ENCODE measurements around the gene GABARAP. TPM values are rescaled to one million over a fixed set of nuclear protein-coding genes. Genes with fewer than 3 reads are reported as not detected.

Gene GABARAP
- total and polyA plus RNA-seq, 2 of the 13 experiments (the other 11 are each of a cell fraction or from before 2014, with no cell fraction given), result 161 to 310 TPM

DNA sequence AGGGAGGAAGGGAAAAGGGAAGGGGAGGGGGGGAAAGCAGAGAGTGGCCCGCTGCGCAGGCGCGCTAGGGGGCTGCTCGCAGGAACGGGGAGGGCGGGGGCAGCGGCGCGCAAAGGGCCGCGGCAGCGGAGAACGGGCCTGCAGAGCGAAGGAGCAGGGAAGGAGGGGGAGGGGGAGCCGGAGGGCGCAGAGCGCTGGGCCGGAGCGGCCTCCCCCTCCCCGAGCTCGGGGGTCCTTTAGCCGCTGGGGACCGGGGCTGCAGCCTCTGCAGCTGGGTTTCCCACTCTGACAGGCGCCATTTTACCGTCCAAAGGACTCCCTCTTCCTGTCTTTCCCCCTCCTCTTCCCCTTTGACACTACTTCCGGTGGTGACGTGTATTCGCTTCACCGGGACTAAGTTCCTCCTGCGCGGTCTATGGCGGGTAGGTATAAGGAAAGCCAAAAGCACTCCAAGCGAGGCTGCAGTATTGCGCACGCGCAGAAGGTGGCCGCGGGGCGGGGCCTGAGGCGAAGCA, 9.5 kb upstream of the GABARAP start, which contains the start of gene CTDNEP1 (continued):
- TF ChIP-seq, protein P1, sequence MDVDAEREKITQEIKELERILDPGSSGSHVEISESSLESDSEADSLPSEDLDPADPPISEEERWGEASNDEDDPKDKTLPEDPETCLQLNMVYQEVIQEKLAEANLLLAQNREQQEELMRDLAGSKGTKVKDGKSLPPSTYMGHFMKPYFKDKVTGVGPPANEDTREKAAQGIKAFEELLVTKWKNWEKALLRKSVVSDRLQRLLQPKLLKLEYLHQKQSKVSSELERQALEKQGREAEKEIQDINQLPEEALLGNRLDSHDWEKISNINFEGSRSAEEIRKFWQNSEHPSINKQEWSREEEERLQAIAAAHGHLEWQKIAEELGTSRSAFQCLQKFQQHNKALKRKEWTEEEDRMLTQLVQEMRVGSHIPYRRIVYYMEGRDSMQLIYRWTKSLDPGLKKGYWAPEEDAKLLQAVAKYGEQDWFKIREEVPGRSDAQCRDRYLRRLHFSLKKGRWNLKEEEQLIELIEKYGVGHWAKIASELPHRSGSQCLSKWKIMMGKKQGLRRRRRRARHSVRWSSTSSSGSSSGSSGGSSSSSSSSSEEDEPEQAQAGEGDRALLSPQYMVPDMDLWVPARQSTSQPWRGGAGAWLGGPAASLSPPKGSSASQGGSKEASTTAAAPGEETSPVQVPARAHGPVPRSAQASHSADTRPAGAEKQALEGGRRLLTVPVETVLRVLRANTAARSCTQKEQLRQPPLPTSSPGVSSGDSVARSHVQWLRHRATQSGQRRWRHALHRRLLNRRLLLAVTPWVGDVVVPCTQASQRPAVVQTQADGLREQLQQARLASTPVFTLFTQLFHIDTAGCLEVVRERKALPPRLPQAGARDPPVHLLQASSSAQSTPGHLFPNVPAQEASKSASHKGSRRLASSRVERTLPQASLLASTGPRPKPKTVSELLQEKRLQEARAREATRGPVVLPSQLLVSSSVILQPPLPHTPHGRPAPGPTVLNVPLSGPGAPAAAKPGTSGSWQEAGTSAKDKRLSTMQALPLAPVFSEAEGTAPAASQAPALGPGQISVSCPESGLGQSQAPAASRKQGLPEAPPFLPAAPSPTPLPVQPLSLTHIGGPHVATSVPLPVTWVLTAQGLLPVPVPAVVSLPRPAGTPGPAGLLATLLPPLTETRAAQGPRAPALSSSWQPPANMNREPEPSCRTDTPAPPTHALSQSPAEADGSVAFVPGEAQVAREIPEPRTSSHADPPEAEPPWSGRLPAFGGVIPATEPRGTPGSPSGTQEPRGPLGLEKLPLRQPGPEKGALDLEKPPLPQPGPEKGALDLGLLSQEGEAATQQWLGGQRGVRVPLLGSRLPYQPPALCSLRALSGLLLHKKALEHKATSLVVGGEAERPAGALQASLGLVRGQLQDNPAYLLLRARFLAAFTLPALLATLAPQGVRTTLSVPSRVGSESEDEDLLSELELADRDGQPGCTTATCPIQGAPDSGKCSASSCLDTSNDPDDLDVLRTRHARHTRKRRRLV (CRISPR knock-in tag; IDR thresholded peaks at IDR 0.05), result no peak
- TF ChIP-seq SKI (IDR thresholded peaks at IDR 0.05; ENCODE audit: partially characterized antibody), result no peak
- TF ChIP-seq NFE2L1 (CRISPR knock-in tag; IDR thresholded peaks at IDR 0.05; ENCODE audit: borderline replicate concordance), result no peak
- TF ChIP-seq, protein P2, sequence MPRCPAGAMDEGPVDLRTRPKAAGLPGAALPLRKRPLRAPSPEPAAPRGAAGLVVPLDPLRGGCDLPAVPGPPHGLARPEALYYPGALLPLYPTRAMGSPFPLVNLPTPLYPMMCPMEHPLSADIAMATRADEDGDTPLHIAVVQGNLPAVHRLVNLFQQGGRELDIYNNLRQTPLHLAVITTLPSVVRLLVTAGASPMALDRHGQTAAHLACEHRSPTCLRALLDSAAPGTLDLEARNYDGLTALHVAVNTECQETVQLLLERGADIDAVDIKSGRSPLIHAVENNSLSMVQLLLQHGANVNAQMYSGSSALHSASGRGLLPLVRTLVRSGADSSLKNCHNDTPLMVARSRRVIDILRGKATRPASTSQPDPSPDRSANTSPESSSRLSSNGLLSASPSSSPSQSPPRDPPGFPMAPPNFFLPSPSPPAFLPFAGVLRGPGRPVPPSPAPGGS (CRISPR knock-in tag; IDR thresholded peaks at IDR 0.05), result no peak
- no peak for TF ChIP-seq TEAD3 (CRISPR knock-in tag; optimal IDR thresholded peaks at IDR 0.05; ENCODE audit: borderline replicate concordance)
- no peak for TF ChIP-seq ZNF350 (CRISPR knock-in tag; IDR thresholded peaks at IDR 0.05; ENCODE audit: borderline replicate concordance, low read depth)
- TF ChIP-seq MATR3 (CRISPR knock-in tag; IDR thresholded peaks at IDR 0.05), result no peak
- TF ChIP-seq IRF2 (CRISPR knock-in tag; IDR thresholded peaks at IDR 0.05), result no peak
- TF ChIP-seq, protein P3, sequence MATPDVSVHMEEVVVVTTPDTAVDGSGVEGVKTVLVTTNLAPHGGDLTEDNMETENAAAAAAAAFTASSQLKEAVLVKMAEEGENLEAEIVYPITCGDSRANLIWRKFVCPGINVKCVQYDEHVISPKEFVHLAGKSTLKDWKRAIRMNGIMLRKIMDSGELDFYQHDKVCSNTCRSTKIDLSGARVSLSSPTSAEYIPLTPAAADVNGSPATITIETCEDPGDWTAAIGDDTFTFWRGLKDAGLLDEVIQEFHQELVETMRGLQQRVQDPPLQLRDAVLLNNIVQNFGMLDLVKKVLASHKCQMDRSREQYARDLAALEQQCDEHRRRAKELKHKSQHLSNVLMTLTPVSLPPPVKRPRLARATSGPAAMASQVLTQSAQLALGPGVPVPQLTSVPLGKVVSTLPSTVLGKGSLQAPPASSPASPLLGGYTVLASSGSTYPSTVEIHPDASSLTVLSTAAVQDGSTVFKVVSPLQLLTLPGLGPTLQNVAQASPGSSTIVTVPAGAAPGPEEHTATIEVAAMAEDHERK (CRISPR knock-in tag; IDR thresholded peaks at IDR 0.05; ENCODE audit: low read depth), result no peak
- TF ChIP-seq ZNF761 (CRISPR knock-in tag; conservative IDR thresholded peaks at IDR 0.05), result no peak
- TF ChIP-seq FOXP1 (IDR thresholded peaks at IDR 0.05), result no peak
- no peak for TF ChIP-seq FOXP1 (CRISPR knock-in tag; IDR thresholded peaks at IDR 0.05)
- TF ChIP-seq ZNF24 (IDR thresholded peaks at IDR 0.05), result no peak
- TF ChIP-seq, protein P4, sequence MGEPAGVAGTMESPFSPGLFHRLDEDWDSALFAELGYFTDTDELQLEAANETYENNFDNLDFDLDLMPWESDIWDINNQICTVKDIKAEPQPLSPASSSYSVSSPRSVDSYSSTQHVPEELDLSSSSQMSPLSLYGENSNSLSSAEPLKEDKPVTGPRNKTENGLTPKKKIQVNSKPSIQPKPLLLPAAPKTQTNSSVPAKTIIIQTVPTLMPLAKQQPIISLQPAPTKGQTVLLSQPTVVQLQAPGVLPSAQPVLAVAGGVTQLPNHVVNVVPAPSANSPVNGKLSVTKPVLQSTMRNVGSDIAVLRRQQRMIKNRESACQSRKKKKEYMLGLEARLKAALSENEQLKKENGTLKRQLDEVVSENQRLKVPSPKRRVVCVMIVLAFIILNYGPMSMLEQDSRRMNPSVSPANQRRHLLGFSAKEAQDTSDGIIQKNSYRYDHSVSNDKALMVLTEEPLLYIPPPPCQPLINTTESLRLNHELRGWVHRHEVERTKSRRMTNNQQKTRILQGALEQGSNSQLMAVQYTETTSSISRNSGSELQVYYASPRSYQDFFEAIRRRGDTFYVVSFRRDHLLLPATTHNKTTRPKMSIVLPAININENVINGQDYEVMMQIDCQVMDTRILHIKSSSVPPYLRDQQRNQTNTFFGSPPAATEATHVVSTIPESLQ (CRISPR knock-in tag; conservative IDR thresholded peaks at IDR 0.05), result no peak
- peak; percentile 88; the same call in 1 of the 2 replicates for TF ChIP-seq KAT8 (CRISPR knock-in tag; IDR thresholded peaks at IDR 0.05)
- TF ChIP-seq TP53 (CRISPR knock-in tag; conservative IDR thresholded peaks at IDR 0.05), result no peak
- TF ChIP-seq MAFK (conservative IDR thresholded peaks at IDR 0.05 in 1 of 2, IDR thresholded peaks at IDR 0.05 in 1 of 2; ENCODE audit: low read length in 2 of 2), result no peak
- TF ChIP-seq ZFP82 (CRISPR knock-in tag; IDR thresholded peaks at IDR 0.05; ENCODE audit: borderline replicate concordance), result 0 out of 2 replicates have a peak, but pooled peaks have one; percentile 43
- TF ChIP-seq ISL2 (CRISPR knock-in tag; IDR thresholded peaks at IDR 0.05), result no peak
- no peak for TF ChIP-seq CBFB (CRISPR knock-in tag; IDR thresholded peaks at IDR 0.05)
- TF ChIP-seq NCOA2 (CRISPR knock-in tag; IDR thresholded peaks at IDR 0.05), result no peak
